HG03280 (cell line): Measurements from ENCODE around the gene C14orf39.
"Not testable (repeated sequence)": the region's sequence is repeated elsewhere in the genome, so short reads cannot be mapped to it uniquely, and the experiment has no call there.

Experiments used
- ATAC-seq: cut with Tn5 transposase; IDR thresholded peaks from one replicate; pipeline ENCODE4 v1.9.1; 2021; ENCODE audit warnings: mild to moderate bottlenecking, moderate library complexity; ENCODE audit not compliant: unreplicated experiment

The C14orf39 gene

GRCh38 chr14:60490270-60490669, 4.4 kb upstream of the C14orf39 start:
- no peak for ATAC-seq

GRCh38 chr14:60488175-60488574, 2.3 kb upstream of the C14orf39 start:
- ATAC-seq, result no peak

- ATAC-seq, result no peak
Observed at GRCh38 chr14:60487211-60487610, 1.3 kb upstream of the C14orf39 start.

- no peak for ATAC-seq
Observed at GRCh38 chr14:60485057-60485597, 736 bp downstream of the C14orf39 start.

- ATAC-seq, result no peak
Observed at GRCh38 chr14:60482743-60483142, 3.1 kb downstream of the C14orf39 start.

- not testable (repeated sequence) for ATAC-seq
Observed at GRCh38 chr14:60480248-60480647, 5.6 kb downstream of the C14orf39 start.

GRCh38 chr14:60455875-60456274, 30.0 kb downstream of the C14orf39 start:
- no peak for ATAC-seq

- ATAC-seq, result no peak
Observed at GRCh38 chr14:60430276-60430675, 55.6 kb downstream of the C14orf39 start.

- ATAC-seq, result no peak
Observed at GRCh38 chr14:60420050-60420449, 65.8 kb downstream of the C14orf39 start.

- ATAC-seq, result not testable (repeated sequence)
Observed at GRCh38 chr14:60397550-60397949, 88.3 kb downstream of the C14orf39 start.

- no peak for ATAC-seq
Observed at GRCh38 chr14:60396718-60397343, 89.0 kb downstream of the C14orf39 start.
